GM19193 (cell line): ENCODE measurements around the gene CTCF.
A peak's percentile ranks its signal among the peaks of the same experiment; 100 is the strongest.

Experiments
- POLR2A ChIP-seq: IDR thresholded peaks from 4 replicates; pipeline ENCODE4 v1.6.1; 2011; ENCODE audit not compliant: insufficient read depth, insufficient read length; ENCODE audit errors: extremely low read depth

The CTCF gene

DNA sequence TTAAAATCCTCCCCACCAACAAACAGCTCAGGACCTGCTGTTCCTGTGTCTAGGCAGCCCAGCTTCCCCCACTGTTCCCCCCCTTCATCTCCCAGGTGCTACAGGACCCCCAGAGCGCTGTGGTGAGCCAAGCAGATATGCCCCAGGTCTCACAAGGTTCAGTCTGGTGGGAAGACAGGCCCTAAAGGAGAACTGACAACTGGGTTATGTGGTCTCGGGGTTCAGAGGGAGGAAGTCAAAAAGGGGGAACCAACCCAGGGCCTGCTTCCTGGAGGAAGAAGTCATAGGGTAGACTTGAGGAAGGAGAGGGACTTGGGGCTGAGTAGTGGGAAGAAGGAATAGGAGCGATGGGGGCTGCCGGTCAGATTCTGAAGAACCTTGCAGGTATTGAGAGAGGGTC, 31.1 kb upstream of the CTCF start:
- no peak for TF ChIP-seq POLR2A

DNA sequence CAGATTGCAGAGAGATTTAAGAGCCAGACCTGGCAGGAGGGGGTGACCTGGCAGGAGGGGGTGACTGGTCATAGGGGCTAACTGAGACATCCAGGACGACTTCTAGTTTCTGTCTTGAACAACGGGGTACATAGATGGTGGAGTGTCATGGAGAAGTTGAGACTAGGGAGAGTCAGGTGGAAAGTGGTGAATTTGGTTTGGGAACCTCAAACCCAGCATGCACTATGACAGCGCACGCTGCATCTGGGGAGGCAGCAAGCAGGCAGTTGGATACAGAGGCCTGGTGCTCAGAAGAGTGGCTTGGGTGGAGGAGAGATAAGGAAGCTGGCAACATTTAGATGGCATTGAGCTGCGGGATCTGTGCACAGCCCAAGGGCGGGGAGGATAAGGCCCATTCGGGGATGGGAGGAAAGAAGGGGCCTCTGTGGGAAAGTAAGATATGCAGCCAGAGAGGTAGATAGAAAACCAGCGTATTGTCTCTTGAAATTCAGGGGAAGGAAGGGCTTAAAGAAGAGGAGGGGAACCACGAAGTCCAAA, 29.2 kb upstream of the CTCF start:
- TF ChIP-seq POLR2A: no peak

DNA sequence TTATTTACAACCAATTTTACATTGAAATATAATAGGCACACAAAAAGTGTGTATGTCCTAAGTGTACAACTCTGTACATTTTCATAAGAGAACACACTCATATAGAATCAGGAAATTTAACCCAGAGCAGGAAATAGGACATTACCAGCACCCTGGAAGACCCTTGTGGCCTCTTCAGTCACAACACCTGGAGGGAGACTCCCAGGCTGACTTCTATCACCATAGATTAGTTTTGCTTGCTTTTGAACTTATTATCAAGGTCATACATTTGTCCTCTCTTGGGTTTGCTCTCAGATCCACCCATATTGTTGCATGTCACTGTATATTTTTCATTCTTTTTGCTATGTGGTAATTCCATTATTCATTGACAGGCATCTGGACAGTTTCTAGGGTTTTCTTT, 27.9 kb upstream of the CTCF start:
- TF ChIP-seq POLR2A: no peak

DNA sequence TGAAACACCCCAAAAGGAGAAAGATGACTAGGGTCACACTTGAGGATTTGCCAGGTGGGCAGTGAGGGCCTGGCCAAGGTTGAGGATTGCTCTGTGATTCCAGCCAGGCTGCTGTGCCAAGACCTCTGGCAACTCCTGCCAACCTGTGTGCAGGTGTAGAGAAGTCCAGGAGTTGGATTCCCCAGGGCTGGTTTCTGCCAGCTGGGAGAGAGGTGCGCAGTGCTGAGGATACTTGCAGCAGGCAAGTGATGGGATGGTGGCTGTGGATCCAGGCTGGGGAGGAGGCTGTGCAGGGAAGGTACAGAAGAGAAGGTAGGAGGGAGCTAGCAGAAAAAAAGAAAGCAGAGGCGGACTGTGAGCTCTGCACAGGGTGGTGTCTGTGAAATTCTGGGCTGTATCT, 27.1 kb upstream of the CTCF start:
- TF ChIP-seq POLR2A: no peak

DNA sequence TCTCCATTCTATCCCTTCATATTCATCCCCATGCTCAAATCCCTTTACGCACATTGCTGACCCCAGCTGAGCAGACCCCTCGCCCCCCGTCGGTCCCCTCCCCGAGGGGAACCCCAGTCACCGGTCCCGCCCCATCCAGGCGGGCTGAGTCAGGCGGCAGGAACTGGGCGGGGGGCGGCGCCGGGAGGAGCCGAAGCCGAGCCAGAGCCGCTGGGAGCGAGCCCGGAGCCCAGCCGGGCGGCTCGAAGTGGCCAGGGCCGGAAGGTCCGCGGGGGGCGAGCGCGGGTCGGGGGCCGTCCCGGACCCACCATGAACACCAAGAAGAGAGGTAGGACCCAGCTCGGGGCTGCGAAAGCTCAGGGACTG, 25.1 kb upstream of the CTCF start:
- peak; percentile 48 for TF ChIP-seq POLR2A

DNA sequence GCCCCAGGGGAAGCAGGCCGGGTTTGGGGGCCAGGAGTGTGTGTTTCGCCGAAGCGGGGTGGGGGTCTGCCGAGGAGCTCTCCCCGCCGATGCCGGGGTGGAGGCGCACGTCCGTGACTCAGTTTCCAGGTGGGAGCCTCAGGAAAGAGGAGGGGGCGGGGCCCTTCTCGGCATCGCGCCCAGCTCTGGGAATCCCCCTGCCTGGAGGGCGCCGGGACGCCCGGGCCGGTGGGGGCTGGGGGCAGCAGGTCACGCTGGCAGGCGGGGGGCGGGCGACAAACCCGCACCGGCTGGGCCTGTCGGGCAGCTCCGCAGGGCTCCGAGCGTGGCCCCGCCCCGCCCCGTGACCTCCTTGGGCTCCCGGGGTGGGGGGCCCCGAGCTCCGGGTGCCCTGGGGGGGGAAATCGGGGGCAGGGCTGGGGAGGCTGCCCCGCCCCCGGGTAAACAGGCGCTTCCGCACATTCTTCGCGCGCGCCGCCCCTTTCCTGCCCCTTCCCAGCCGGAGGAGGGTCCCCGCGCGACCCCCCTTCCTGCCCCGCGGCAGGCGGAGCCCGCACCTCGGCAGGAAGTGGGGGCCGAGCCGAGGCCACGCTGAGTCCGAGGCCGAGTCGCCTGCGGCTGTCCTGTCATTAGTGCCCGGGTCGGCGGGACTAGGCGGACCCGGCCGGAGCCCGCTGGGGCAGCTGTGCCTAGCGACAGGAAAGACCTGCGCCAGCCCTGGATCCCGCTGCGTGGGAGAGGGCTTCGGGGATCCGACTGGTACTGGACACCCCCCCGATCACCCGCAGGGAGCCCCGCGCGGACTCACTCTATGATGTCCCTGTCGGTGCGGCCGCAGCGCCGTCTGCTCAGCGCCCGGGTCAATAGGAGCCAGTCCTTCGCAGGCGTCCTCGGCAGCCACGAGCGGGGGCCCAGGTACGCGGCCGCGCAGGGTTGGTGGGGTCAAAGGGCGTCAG, 24.4 kb upstream of the CTCF start:
- TF ChIP-seq POLR2A: no peak

DNA sequence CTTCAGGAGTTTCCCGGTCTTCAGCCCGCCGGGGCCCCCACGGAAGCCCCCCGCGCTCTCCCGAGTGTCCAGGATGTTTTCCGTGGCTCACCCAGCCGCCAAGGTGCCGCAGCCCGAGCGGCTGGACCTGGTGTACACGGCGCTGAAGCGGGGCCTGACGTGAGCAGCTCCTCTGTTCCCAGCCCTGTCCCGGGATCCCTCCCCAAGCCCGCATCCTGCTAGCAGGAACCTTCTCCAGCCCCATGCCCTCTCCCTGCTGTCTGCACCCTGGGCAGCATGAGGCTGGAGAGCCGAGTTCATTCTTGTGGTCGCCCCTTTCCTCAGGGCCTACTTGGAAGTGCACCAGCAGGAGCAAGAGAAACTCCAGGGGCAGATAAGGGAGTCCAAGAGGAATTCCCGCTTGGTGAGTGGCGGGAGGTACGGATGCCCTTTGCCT, 23.6 kb upstream of the CTCF start:
- no peak for TF ChIP-seq POLR2A

DNA sequence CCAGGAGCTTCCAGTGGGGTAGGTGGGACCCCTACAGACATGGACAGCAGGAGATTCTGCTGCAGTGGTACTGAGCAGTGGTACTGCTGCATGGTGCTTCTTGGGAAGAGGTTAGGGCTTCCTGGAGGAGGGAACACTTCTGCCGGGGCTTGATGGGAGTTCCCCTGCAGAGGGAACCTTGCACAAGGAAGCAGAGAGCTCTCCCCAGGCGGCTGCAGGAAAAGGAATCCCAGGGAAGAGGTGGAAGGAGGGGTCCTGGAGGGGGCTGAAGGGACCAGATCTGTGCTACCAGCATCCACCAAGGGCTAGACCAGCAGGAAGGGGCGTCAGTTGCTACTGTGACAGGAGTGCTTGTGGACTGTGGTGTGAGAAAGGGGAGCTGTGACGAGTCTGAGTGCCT, 23.1 kb upstream of the CTCF start:
- no peak for TF ChIP-seq POLR2A

DNA sequence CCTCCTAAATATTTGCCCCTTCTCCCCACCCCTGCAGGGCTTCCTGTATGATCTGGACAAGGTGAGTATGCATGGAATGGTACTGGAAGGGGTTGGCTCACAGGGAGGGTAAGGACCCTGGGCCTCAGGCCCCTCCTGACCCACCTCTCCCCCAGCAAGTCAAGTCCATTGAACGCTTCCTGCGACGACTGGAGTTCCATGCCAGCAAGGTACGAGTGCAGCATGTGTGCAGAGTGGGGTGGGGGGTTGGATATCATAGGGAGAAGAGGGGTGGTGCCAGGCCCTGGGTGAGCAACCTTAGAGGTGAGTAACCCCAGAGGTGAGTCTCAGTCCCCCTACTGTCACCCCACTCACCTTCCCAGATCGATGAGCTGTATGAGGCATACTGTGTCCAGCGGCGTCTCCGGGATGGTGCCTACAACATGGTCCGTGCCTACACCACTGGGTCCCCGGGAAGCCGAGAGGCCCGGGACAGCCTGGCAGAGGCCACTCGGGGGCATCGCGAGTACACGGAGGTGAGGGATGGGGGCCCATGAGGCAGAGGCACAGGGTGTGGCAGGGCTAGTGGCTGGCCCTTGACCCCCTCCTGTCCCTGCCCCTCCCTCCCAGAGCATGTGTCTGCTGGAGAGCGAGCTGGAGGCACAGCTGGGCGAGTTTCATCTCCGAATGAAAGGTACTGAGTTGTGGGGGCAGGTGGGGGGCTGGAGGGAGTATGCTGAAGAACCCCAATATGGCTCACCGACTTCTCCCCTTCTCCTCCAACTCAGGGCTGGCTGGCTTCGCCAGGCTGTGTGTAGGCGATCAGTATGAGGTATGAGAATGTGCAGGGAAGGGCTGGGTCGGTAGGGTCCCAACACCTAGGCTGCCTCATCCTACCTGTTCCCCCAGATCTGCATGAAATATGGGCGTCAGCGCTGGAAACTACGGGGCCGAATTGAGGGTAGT, 22.4 kb upstream of the CTCF start:
- no peak for TF ChIP-seq POLR2A

DNA sequence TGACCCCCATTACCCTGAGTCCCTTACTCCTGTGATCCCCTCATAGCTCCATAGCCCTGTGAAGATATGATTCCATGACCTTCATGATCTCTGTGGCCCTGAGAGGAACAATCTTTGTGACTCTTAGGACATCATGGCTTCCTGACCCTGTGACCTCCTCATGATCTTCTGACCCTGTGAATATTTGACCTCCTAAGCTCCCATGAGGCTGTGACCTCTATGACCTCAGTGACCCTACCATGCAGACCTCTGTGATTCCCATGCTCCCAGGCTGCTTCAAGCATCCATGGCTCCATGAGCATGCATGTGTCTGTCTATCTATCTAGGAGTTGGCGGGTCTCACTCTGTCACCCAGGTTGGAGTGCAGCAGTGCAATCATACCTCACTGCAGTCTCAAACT, 21.6 kb upstream of the CTCF start:
- no peak for TF ChIP-seq POLR2A

DNA sequence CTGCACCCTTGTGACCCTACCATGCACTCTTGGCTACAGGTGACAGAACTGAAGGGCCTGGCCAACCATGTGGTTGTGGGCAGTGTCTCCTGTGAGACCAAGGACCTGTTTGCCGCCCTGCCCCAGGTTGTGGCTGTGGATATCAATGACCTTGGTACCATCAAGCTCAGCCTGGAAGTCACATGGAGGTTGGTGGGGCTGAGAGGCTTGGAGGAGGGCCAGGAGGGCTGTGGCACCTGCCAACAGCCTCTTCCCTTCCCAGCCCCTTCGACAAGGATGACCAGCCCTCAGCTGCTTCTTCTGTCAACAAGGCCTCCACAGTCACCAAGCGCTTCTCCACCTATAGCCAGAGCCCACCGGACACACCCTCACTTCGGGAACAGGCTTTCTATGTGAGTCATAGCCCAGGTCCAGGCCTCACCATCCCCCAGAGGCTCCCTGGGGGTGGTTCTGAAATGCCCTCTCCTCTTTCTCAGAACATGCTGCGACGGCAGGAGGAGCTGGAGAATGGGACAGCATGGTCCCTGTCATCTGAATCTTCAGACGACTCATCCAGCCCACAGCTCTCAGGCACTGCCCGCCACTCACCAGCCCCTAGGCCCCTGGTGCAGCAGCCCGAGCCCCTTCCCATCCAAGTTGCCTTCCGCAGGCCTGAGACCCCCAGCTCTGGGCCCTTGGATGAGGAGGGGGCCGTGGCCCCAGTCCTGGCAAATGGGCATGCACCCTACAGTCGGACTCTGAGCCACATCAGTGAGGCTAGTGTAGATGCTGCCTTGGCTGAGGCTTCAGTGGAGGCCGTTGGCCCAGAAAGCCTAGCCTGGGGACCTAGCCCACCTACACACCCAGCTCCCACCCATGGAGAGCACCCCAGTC, 20.7 kb upstream of the CTCF start:
- no peak for TF ChIP-seq POLR2A

DNA sequence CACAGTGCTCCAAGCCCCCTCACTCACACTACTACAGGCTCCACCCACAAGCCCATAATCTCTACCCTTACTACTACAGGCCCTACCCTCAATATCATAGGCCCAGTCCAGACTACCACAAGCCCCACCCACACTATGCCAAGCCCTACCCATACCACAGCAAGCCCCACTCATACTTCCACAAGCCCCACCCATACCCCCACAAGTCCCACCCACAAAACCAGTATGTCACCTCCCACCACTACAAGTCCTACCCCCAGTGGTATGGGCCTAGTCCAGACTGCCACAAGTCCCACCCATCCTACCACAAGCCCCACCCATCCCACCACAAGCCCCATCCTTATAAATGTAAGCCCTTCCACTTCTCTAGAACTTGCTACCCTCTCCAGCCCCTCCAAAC, 19.9 kb upstream of the CTCF start:
- no peak for TF ChIP-seq POLR2A

DNA sequence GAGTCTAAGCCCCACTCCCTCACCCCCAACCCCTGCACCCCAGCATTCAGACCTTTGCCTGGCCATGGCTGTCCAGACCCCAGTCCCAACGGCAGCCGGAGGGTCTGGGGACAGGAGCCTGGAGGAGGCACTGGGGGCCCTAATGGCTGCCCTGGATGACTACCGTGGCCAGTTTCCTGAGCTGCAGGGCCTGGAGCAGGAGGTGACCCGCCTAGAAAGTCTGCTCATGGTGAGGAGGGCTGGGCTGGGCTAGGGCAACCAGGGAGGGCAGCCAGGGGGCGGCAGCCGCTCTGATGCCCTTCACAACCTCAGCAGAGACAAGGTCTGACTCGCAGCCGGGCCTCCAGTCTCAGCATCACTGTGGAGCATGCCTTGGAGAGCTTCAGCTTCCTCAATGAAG, 19.3 kb upstream of the CTCF start:
- TF ChIP-seq POLR2A: no peak

DNA sequence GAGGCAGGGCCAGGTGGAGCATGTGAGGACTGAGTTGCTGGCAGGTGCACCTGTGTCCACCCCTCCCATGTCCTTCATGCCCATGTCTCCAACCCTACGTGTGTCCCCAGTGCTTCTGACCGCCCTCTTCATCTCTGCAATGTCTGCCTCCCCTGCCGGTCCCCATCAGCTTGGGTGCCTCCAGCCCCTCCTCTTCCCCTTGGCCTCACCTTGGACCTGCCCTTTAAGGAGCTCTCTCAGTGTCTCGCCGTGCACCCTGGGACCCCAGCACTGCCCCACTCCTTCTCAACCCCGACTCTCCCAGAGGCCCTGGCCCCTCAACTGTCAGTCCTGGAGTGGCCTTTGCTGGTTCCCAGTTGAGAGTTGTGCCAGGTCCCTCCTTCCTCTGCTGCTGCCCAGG, 18.7 kb upstream of the CTCF start:
- TF ChIP-seq POLR2A: peak; percentile 26

DNA sequence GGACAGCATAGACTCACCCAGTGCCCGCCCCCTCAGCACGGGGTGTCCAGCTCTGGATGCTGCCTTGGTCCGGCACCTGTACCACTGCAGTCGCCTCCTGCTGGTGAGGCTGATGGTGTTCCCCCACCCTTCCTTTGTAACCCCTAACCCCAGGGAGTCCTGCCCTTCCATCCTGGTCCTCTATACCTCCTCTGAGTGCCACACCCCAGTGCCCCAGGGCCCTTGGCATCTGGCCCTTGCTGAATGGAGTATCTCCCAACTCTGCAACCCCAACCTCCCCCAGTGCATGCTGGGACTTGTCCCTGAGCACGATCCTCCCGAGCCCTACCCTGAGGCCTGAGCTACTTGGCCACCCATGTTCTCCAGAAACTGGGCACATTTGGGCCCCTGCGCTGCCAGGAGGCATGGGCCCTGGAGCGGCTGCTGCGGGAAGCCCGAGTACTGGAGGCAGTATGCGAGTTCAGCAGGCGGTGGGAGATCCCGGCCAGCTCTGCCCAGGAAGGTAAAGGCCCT, 17.9 kb upstream of the CTCF start:
- TF ChIP-seq POLR2A: no peak
